Coronary artery (tissue), 2 donors: ENCODE measurements around the gene SPOCD1.

Experiments
- DNase-seq: peaks from one replicate; pipeline ENCODE4 v3.0.0-alpha.2; 2017; ENCODE audit warnings: low spot score
- H3K27ac ChIP-seq, 2 donors: fragments of 200-600 bp; sonication (generic); one replicate each; pipeline ENCODE4 v1.5.1; 2016 to 2019
- H3K4me3 ChIP-seq: fragments of 200-600 bp; sonication (generic); 2 replicates; pipeline ENCODE4 v1.5.1; 2016; ENCODE audit warnings: mild to moderate bottlenecking, moderate library complexity
- TF ChIP-seq, protein P1 (sequence below): fragments of 200-600 bp; sonication (generic); IDR thresholded peaks from one replicate; pipeline ENCODE4 v1.5.1; 2019; ENCODE audit warnings: antibody characterized with exemption

Gene SPOCD1

DNA sequence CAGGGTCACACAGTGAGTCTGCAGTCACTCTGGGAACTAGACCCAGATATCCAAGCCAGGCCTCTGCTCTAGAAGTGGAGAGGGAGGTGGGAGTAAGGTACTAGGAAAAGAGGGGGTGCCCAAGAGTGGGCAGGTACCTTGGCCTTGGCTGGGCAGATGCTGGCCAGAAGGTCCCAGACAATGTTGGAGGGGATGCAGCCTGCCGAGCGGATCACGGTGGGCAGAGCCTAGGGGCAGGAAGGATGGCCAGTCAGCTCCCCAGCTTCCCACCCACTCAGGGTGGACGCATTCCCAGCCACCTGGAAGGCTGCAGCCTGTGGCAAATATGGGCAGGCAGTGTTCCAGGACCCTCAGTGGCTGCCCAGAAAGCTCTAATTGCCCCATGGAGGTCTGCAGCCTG is 23.3 kb downstream of the SPOCD1 start:
- Histone ChIP-seq H3K27ac (no peak overlapping the region), H3K4me3 (no peak overlapping the region)
- TF ChIP-seq, protein P1, sequence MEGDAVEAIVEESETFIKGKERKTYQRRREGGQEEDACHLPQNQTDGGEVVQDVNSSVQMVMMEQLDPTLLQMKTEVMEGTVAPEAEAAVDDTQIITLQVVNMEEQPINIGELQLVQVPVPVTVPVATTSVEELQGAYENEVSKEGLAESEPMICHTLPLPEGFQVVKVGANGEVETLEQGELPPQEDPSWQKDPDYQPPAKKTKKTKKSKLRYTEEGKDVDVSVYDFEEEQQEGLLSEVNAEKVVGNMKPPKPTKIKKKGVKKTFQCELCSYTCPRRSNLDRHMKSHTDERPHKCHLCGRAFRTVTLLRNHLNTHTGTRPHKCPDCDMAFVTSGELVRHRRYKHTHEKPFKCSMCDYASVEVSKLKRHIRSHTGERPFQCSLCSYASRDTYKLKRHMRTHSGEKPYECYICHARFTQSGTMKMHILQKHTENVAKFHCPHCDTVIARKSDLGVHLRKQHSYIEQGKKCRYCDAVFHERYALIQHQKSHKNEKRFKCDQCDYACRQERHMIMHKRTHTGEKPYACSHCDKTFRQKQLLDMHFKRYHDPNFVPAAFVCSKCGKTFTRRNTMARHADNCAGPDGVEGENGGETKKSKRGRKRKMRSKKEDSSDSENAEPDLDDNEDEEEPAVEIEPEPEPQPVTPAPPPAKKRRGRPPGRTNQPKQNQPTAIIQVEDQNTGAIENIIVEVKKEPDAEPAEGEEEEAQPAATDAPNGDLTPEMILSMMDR, result no peak
- DNase-seq, result peak; percentile 62

DNA sequence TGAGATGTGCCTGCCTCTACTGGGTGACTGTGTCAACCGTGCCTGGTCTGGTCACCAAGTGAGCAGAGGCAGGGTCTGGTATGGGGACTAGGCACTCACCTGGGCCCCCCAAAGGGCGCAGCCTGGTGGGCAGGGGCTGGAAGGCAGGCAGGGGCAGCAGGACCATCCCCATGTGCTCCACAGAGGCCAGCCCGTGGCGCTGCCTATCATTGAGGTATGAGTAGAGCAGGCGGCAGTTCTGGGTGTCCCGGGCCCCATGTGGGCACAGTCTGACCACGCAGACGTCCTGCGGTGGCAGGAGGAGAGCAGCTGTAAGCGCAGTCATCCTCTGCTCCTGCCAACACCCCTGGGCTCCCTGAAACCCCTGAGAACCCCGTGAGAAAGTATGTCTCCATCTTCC is 23.7 kb downstream of the SPOCD1 start:
- H3K4me3 ChIP-seq, result no peak overlapping the region
- TF ChIP-seq, protein P1, result no peak
- no peak overlapping the region for H3K27ac ChIP-seq
- DNase-seq, result peak; percentile 59

DNA sequence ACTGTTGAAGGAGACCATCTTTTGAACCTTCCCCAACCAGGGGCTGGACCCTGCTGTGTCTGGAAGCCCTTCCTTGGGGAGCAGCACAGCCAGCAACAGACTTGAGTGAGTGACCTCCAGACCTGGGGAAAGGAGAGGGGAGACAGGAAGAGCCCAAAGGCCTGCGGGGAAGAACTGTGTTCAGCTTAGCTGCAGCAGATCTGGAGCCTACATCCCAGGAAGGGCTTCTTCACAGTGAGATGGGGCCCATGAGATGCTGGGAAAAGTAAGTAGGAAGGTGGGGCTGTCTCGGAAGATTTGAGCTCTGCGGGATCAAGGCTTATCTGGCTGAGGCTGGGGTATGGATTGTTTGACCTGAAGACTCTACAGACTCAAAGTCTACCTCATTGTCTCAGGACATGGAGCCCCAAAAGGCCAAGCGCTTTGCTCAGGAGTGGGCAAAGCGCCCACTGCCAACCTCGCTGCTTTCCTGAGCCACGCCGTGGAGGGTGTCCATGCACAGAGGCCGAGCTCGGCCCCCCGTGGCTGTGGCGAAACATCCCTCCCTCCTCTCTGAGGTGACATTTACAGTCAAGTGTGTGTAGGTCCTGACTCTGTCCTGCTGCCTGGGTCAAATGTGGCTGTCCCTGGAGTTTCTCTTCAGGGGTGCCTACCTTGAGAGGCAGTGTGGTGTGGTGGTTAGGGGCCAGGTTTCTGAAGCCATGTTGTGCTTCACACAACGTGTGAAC is 24.5 kb downstream of the SPOCD1 start:
- TF ChIP-seq, protein P1, result no peak
- DNase-seq, result peak; percentile 45
- Histone ChIP-seq H3K27ac (no peak overlapping the region), H3K4me3 (no peak overlapping the region)

DNA sequence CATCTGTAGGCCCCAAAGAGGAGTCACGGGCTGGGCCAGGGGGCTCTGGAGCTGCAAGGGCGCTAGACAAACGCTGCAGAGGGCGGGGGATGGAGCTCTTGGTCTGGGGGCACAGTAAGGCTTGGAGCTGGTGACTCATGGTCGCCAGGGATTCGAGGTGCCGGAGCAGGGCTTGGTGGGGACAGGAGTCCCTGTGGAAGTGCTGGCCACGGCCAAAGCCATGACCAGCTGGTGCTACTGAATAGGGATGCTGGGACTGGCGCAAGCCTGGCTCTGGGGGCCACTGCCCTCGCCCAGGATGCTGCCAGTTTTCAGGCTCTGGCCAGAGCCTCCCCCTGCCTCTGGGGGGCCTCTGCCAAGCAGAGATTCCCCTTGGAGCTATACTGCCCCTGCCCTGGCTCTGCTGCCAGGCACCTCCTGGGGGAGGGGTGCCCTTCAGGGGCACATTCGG is 25.2 kb downstream of the SPOCD1 start:
- Histone ChIP-seq H3K27ac (no peak overlapping the region), H3K4me3 (no peak overlapping the region)
- TF ChIP-seq, protein P1, result no peak
- no peak for DNase-seq

DNA sequence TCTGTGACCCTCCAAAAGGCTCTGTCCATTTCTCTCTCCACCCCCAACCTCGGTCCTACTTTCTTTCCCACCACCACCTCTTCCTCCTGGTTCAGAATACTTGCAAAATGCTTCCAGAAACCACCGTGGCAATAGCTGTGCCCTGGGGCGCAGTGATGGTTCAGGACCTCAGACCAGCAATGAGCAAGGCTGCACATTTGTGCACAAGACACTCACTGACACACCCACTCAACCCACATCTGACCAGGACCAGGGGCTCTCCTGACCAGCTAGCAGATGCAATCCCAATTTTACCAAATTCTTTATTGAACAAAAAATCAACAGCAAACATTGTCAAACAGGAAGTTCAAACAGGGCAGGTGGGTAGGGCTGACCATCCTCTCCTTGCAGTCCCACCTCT is 25.7 kb downstream of the SPOCD1 start:
- Histone ChIP-seq H3K4me3 (no peak overlapping the region), H3K27ac (no peak overlapping the region)
- TF ChIP-seq, protein P1, result no peak
- DNase-seq, result no peak

DNA sequence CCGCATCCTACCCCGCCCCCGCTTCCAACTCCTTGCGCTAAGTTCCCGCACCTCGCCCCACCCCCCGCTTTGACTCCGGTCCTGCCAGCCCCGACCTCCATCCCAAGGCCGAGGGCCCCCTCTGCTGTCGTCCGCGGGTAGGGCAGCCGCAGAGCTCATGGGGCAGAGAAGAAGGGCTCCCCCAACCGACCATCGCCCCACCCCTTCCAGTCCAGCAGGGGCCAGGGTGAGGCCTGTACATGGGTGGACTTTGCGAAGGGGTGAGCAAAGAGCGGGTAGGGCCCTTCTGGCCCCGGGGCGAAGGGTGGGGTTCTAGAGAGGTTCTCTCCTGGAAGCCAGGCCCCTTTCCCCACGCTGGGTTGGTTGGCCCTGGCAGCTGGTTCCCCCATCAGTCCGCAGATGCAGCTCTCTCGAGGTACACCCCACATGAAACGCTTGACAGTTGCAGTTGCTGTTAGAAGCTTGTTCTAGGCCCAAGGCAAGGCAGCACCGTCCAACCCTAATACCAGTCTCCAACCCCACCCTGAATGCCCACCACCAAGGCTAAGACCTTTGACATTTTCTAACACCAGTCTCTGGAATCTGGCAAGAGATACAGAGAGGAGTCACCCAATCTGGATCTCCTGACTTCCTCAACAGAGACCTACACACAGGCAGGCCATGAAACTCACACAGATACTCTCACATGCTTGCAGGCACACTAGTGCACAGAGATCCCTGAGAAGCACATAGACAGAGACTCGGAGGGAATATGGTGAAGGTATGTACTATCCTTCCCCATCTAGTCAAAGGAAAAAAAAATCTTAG is 26.4 kb downstream of the SPOCD1 start:
- TF ChIP-seq, protein P1, result peak; percentile 87
- Histone ChIP-seq H3K27ac (peak overlapping the region; percentile 66 to 82), H3K4me3 (peak overlapping the region; percentile 82)
- peak; percentile 96 for DNase-seq
